ENCODE results near the gene HSPE1.

HSPE1 gene

GRCh38 chr2:197515739-197516392 is 15.7 kb downstream of the HSPE1 start, which contains the start of gene MOB4:
MOB4 (plus strand) TSS chr2:197516066; CDS start chr2:197516087, 21 bp downstream.
- no peak for TF ChIP-seq CTCF (IDR thresholded peaks at IDR 0.05)

DNA sequence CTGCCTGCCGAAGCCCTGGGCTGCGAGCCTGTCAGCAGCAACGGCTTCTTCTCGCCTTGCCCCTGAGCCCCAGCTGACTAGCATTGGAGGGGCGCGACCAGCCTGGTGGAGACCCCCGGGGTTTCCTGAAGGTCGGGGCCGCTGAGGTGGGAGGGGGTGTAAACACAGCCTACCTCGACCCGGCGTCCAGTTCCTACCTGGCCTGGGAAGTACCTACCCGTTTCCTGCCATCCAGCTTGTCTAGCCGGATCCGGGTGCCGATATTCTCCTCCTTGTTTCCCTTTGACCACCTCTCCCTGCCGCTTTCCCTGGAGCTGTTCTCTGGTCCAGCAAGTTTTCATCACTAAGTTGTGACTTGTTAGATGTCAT is 16.2 kb downstream of the HSPE1 start:
- TF ChIP-seq CTCF (IDR thresholded peaks at IDR 0.05) = no peak

DNA sequence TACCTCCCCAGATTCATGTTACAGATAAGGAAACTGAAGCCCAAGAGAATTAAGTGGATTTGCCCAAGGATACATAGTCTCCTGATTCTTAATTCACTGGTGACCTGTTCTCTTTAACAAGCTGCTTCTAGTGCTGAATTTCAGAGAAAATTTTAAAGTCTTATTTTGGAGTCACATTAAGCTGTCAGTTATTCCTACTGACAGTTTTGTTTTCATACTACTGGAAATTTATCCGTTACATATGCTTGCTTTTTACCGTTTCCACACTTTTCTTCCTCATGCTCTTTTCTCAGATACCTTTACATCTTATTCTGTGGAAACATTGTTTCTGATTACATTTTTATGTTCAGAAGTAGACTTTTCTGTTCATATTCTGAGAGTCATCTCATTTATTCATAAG is 17.0 kb downstream of the HSPE1 start:
- no peak for TF ChIP-seq CTCF (IDR thresholded peaks at IDR 0.05)

DNA sequence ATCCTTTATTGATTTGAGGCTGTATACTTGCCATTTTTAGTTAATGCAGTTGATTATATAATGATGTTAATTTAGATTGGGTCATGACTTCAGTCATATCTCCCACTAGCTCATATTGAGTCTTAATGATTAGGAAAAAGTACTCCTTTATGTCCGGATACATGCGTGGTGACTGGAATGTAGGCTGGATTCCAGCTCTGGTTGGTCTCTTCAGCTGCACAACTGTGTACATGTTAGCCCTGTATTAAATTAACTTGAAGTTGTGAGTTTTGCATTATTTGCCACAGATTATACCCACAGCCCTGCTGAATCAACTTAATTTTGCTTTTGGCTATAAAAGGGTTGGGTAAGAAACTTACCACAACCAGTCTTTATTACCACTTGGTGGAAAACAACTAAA is 38.2 kb downstream of the HSPE1 start:
- TF ChIP-seq CTCF (IDR thresholded peaks at IDR 0.05) = no peak

- no peak for TF ChIP-seq CTCF (IDR thresholded peaks at IDR 0.05)
Measured at GRCh38 chr2:197539734-197540133, 39.6 kb downstream of the HSPE1 start.

- no peak for TF ChIP-seq CTCF (IDR thresholded peaks at IDR 0.05)
Measured at GRCh38 chr2:197543206-197543605, 43.0 kb downstream of the HSPE1 start.

- TF ChIP-seq CTCF (IDR thresholded peaks at IDR 0.05) = no peak
Measured at GRCh38 chr2:197547163-197547900, 47.2 kb downstream of the HSPE1 start.
